DOHH2 (cell line): ENCODE measurements around the gene PIGL.

Experiments used
- EZH2phosphoT487 ChIP-seq: fragments of 200-600 bp; sonication (generic); IDR thresholded peaks from 2 replicates; pipeline ENCODE4 v1.6.1; 2017; ENCODE audit warnings: borderline replicate concordance, mild to moderate bottlenecking, antibody characterized with exemption, low read length, moderate library complexity, mixed read lengths
- TF ChIP-seq, protein P1 (sequence below): fragments of 200-600 bp; sonication (generic); IDR thresholded peaks from one replicate; pipeline ENCODE4 v1.5.1; 2014; ENCODE audit warnings: antibody characterized with exemption, mild to moderate bottlenecking, low read depth, low read length; ENCODE audit not compliant: poor library complexity, severe bottlenecking

DNA sequence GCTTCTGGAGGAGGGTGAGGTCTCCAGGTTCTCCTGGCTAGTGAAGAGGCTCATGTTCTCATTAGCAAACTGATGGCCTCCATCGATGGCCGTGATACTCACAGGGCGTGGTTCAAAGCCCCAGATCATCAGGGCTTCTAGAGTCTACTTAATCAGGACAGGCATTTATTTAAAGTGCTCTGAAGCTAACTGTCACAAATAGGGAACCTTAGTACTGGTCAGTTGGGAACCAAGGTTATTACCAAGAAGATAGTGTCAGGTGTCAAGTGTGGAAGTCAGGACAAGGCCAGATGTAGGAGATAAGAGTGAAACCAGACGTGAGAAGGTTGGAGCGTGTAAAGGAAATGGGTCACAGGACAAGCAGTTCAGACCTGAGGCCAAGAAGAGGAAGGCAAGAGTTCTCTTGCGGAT is 56.9 kb downstream of the PIGL start:
- TF ChIP-seq, protein P1, sequence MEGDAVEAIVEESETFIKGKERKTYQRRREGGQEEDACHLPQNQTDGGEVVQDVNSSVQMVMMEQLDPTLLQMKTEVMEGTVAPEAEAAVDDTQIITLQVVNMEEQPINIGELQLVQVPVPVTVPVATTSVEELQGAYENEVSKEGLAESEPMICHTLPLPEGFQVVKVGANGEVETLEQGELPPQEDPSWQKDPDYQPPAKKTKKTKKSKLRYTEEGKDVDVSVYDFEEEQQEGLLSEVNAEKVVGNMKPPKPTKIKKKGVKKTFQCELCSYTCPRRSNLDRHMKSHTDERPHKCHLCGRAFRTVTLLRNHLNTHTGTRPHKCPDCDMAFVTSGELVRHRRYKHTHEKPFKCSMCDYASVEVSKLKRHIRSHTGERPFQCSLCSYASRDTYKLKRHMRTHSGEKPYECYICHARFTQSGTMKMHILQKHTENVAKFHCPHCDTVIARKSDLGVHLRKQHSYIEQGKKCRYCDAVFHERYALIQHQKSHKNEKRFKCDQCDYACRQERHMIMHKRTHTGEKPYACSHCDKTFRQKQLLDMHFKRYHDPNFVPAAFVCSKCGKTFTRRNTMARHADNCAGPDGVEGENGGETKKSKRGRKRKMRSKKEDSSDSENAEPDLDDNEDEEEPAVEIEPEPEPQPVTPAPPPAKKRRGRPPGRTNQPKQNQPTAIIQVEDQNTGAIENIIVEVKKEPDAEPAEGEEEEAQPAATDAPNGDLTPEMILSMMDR: no peak
- TF ChIP-seq EZH2phosphoT487: no peak
